ENCODE measurements around the gene CSNK2B.

DNA sequence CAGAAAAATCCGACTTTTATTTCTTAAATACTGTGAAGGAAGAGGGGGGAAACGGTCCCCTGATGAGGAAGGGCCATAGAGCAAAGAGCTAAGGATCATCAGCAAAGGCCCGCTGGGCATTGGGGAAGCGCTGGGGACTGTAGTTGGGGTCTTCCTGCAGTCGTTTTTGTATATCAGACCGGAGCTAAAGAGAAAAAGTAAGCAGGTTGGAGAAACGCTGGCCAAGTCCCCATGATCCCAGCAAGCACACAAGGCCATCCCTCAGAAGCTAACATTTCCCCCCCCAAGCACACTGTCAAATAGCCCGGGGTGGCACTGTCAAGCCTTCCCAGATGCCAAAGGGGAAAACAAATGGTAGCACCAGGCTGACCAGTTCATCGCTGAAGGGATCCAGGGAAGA lies 26.8 kb upstream of the CSNK2B start:
- TF ChIP-seq, protein P1, sequence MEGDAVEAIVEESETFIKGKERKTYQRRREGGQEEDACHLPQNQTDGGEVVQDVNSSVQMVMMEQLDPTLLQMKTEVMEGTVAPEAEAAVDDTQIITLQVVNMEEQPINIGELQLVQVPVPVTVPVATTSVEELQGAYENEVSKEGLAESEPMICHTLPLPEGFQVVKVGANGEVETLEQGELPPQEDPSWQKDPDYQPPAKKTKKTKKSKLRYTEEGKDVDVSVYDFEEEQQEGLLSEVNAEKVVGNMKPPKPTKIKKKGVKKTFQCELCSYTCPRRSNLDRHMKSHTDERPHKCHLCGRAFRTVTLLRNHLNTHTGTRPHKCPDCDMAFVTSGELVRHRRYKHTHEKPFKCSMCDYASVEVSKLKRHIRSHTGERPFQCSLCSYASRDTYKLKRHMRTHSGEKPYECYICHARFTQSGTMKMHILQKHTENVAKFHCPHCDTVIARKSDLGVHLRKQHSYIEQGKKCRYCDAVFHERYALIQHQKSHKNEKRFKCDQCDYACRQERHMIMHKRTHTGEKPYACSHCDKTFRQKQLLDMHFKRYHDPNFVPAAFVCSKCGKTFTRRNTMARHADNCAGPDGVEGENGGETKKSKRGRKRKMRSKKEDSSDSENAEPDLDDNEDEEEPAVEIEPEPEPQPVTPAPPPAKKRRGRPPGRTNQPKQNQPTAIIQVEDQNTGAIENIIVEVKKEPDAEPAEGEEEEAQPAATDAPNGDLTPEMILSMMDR (IDR thresholded peaks at IDR 0.05), result no peak
- no peak for TF ChIP-seq POLR2A (IDR thresholded peaks at IDR 0.05)
- peak in 1 of 4 donors; percentile 16 for TF ChIP-seq POLR2AphosphoS5 (IDR thresholded peaks at IDR 0.05)
- TF ChIP-seq EP300 (IDR thresholded peaks at IDR 0.05), result no peak
